HG03025 (cell line): ENCODE measurements around the gene MGAT5.
A peak's percentile ranks its signal among the peaks of the same experiment; 100 is the strongest.

ENCODE experiments used
- ATAC-seq: cut with Tn5 transposase; IDR thresholded peaks from one replicate; pipeline ENCODE4 v1.9.1; 2021; ENCODE audit warnings: mild to moderate bottlenecking, moderate library complexity; ENCODE audit not compliant: unreplicated experiment, low FRiP score

MGAT5 gene

GRCh38 chr2:134299334-134299733 lies 45.5 kb downstream of the MGAT5 start:
- no peak for ATAC-seq

- ATAC-seq, result no peak
Measured at GRCh38 chr2:134300585-134300984, 46.7 kb downstream of the MGAT5 start.

- no peak for ATAC-seq
Measured at GRCh38 chr2:134301099-134301927, 47.4 kb downstream of the MGAT5 start.

- ATAC-seq, result no peak
Measured at GRCh38 chr2:134301928-134302260, 48.0 kb downstream of the MGAT5 start.

GRCh38 chr2:134304394-134305108 lies 50.7 kb downstream of the MGAT5 start:
- no peak for ATAC-seq

- no peak for ATAC-seq
Measured at GRCh38 chr2:134305109-134305491, 51.2 kb downstream of the MGAT5 start.

GRCh38 chr2:134306521-134306920 lies 52.6 kb downstream of the MGAT5 start:
- no peak for ATAC-seq

GRCh38 chr2:134307334-134307733 lies 53.5 kb downstream of the MGAT5 start:
- ATAC-seq, result no peak

- no peak for ATAC-seq
Measured at GRCh38 chr2:134308474-134309385, 54.9 kb downstream of the MGAT5 start.

- ATAC-seq, result no peak
Measured at GRCh38 chr2:134310107-134311079, 56.5 kb downstream of the MGAT5 start.

- no peak for ATAC-seq
Measured at GRCh38 chr2:134312482-134312881, 58.6 kb downstream of the MGAT5 start.

- no peak for ATAC-seq
Measured at GRCh38 chr2:134314202-134314601, 60.3 kb downstream of the MGAT5 start.

- no peak for ATAC-seq
Measured at GRCh38 chr2:134314681-134315368, 61.0 kb downstream of the MGAT5 start.

GRCh38 chr2:134315471-134315870 lies 61.6 kb downstream of the MGAT5 start:
- no peak for ATAC-seq

GRCh38 chr2:134319596-134320254 lies 65.9 kb downstream of the MGAT5 start:
- ATAC-seq, result no peak

- ATAC-seq, result no peak
Measured at GRCh38 chr2:134320930-134321329, 67.1 kb downstream of the MGAT5 start.

GRCh38 chr2:134323777-134324176 lies 69.9 kb downstream of the MGAT5 start:
- no peak for ATAC-seq

GRCh38 chr2:134324430-134324829 lies 70.6 kb downstream of the MGAT5 start:
- no peak for ATAC-seq

GRCh38 chr2:134324947-134325346 lies 71.1 kb downstream of the MGAT5 start:
- peak; percentile 85 for ATAC-seq
